Breast epithelium (tissue), 4 donors: ENCODE measurements around the gene BIRC5. TPM values are rescaled to one million over a fixed set of nuclear protein-coding genes. Genes with fewer than 3 reads are reported as not detected.

Source experiments
- DNase-seq, 2 donors: peaks; one replicate each; pipeline ENCODE4 v3.0.0-alpha.2; 2019; ENCODE audit warnings: low spot score in 2 of 2
- H3K27ac ChIP-seq, 2 donors: fragments of 200-600 bp; sonication (generic) in 1 of 2; one replicate each; pipeline ENCODE4 v1.5.1; 2016 to 2019; ENCODE audit warnings: mild to moderate bottlenecking in 1 of 2
- H3K27me3 ChIP-seq, 2 donors: fragments of 200-600 bp; sonication (generic) in 1 of 2; one replicate each; pipeline versions ENCODE4 v1.5.1 to v1.6.0; 2017 to 2019; ENCODE audit warnings: control low read depth in 1 of 2, mild to moderate bottlenecking in 1 of 2
- H3K36me3 ChIP-seq: fragments of 200-600 bp; one replicate; pipeline ENCODE4 v1.5.1; 2019
- H3K4me1 ChIP-seq, 2 donors: fragments of 200-600 bp; sonication (generic); one replicate each; pipeline ENCODE4 v1.5.1; 2016 to 2019; ENCODE audit warnings: control low read depth in 1 of 2
- H3K4me3 ChIP-seq, 3 donors: fragments of 200-600 bp; sonication (generic); 1 replicate in 2 of 3; 2 replicates in 1 of 3; pipeline ENCODE4 v1.5.1; 2016 to 2019; ENCODE audit warnings: mild to moderate bottlenecking in 3 of 3, moderate library complexity in 2 of 3
- H3K9me3 ChIP-seq, 2 donors: fragments of 200-600 bp; sonication (generic) in 1 of 2; one replicate each; pipeline ENCODE4 v1.5.1; 2016 to 2019; ENCODE audit warnings: control low read depth in 1 of 2
- POLR2A ChIP-seq: fragments of 450-650 bp; IDR thresholded peaks from one replicate; pipeline ENCODE4 v1.6.1; 2016; ENCODE audit warnings: antibody characterized with exemption, mild to moderate bottlenecking, moderate library complexity
- POLR2AphosphoS5 ChIP-seq, 3 donors: sonication (generic); formaldehyde crosslinking; IDR thresholded peaks; one replicate each; pipeline ENCODE4 v1.6.1; 2017; ENCODE audit warnings: antibody characterized with exemption in 3 of 3
- intact Hi-C: fragments of 100-400 bp; cut with DNase I; formaldehyde crosslinking; loops from one replicate; pipeline ENCODE4 v1.15.1; 2023; ENCODE audit warnings: low total_unique reads
- total RNA-seq, 3 donors: library from RNA; depleted of rRNA; stranded (reverse); fragments of >200 nt; gene quantifications; one replicate each; pipeline ENCODE4 v1.1.0, GENCODE V29; 2016
- TF ChIP-seq, protein P1 (sequence below), 3 donors: fragments of 450-650 bp; IDR thresholded peaks; one replicate each; pipeline ENCODE4 v1.5.1; 2016 to 2017; ENCODE audit warnings: antibody characterized with exemption in 3 of 3, mild to moderate bottlenecking in 3 of 3, moderate library complexity in 3 of 3

The BIRC5 gene
- total RNA-seq, 3 donors from 2014 or later: 0.29 to 1.9 (median 0.33) TPM

DNA sequence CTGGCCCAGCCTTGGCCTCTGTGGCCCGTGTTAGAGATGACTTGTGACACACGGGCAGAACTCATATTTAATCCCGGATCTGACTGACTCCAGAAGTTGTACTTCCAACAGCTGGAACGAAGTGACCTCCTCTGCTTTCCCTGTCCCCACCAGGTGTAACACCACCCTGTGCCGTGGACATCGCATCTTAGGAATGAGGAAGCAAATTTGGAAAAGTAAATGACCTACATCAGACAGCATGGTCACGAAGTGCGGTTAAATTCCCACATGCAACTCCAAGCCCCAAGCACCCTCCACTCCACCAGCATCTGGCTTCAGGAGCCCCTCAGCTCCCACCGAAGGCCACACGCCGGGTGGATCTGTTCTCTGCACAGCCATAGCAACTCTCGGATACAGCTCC is 30.1 kb upstream of the BIRC5 start:
- Histone ChIP-seq H3K27ac (peak overlapping the region; percentile 52 to 76), H3K27me3 (no peaks in the 10 kb centered on the region), H3K9me3 (no peaks in the 10 kb centered on the region), H3K4me1 (peaks cover 3 to 10% of the 10 kb centered on the region in 2 donors), H3K4me3 (no peak overlapping the region), H3K36me3 (no peaks in the 10 kb centered on the region)
- no peak for DNase-seq
- intact Hi-C loops: no loop called here
- TF ChIP-seq POLR2AphosphoS5 (IDR thresholded peaks at IDR 0.05): no peak
- TF ChIP-seq POLR2A: no peak
- TF ChIP-seq, protein P1, sequence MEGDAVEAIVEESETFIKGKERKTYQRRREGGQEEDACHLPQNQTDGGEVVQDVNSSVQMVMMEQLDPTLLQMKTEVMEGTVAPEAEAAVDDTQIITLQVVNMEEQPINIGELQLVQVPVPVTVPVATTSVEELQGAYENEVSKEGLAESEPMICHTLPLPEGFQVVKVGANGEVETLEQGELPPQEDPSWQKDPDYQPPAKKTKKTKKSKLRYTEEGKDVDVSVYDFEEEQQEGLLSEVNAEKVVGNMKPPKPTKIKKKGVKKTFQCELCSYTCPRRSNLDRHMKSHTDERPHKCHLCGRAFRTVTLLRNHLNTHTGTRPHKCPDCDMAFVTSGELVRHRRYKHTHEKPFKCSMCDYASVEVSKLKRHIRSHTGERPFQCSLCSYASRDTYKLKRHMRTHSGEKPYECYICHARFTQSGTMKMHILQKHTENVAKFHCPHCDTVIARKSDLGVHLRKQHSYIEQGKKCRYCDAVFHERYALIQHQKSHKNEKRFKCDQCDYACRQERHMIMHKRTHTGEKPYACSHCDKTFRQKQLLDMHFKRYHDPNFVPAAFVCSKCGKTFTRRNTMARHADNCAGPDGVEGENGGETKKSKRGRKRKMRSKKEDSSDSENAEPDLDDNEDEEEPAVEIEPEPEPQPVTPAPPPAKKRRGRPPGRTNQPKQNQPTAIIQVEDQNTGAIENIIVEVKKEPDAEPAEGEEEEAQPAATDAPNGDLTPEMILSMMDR (IDR thresholded peaks at IDR 0.05): no peak

- DNase-seq: peak in 1 of 2 donors; percentile 64
- H3K27me3 ChIP-seq: no peaks in the 10 kb centered on the region
- peak overlapping the region; percentile 52 to 76 for H3K27ac ChIP-seq
- TF ChIP-seq, protein P1 (IDR thresholded peaks at IDR 0.05): no peak
- TF ChIP-seq POLR2AphosphoS5 (IDR thresholded peaks at IDR 0.05): no peak
- no peak for TF ChIP-seq POLR2A
- no peak overlapping the region for H3K4me3 ChIP-seq
- no peaks in the 10 kb centered on the region for H3K36me3 ChIP-seq
- H3K4me1 ChIP-seq: peaks cover 3 to 10% of the 10 kb centered on the region in 2 donors
- no peaks in the 10 kb centered on the region for H3K9me3 ChIP-seq
- intact Hi-C loops: no loop called here
Measured at GRCh38 chr17:78184351-78184750, 29.7 kb upstream of the BIRC5 start.

DNA sequence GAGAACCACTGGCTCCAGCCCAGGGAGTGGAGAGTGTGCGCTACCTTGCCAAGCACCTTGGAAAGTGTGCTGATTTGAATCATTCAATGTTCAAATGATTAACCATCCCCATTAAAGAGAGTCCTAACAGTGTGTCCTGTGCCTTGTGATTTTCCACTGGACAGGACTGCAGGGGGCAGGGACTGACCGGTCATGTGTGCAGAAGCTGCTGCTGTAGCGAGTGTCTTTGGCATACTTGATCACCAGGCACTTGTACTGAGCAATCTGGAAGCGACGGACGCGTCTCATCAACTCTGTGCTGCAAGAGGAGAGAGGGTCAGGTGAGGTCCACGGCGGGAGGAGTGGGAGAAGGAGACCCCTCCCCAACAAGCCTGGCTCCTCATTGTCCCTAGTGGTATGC is 29.2 kb upstream of the BIRC5 start:
- peak overlapping the region; percentile 52 to 76 for H3K27ac ChIP-seq
- H3K27me3 ChIP-seq: no peaks in the 10 kb centered on the region
- H3K9me3 ChIP-seq: no peaks in the 10 kb centered on the region
- intact Hi-C loops: loop anchor here (5.0 kb wide), 1 partner anchor 1028 kb away; no protein-coding TSS in a partner anchor
- no peaks in the 10 kb centered on the region for H3K36me3 ChIP-seq
- H3K4me3 ChIP-seq: no peak overlapping the region
- peaks cover 3 to 10% of the 10 kb centered on the region in 2 donors for H3K4me1 ChIP-seq
- no peak for DNase-seq
- no peak for TF ChIP-seq POLR2AphosphoS5 (IDR thresholded peaks at IDR 0.05)
- TF ChIP-seq, protein P1 (IDR thresholded peaks at IDR 0.05): no peak
- no peak for TF ChIP-seq POLR2A

DNA sequence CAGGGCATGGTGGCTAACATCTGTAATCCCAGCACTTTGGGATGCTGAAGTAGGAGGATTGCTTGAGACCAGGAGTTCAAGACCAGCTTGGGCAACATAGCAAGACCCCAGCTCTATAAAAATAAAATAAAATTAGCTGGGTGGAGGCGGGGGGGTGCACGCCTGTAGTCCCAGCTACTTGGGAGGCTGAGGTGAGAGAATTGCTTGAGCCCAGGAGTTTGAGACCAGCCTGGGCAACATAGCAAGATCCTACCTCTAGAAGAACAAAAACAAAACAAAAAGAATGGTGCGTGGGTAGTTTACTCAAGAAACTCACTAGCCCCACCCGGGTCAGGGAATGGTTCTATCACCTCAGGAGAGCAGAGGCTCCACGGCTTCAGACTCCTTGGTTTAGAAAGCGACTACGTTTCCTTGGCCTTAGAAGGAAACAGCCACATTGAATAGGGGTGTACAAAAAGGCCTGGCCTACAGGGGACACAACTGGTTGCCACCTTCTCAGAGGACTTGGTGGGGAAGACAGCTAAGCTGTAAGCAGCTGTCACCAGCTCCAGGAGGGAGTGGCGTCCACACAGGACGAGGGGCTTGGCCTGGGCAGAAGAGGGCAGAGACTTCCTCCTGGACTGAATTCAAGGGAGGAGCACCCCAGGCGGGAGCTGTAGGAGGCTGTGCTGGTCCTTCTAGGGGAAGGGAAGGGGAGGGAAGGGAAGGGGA is 27.9 kb upstream of the BIRC5 start:
- no peaks in the 10 kb centered on the region for H3K27me3 ChIP-seq
- H3K27ac ChIP-seq: peak overlapping the region; percentile 76 to 81
- H3K9me3 ChIP-seq: no peaks in the 10 kb centered on the region
- no peak for DNase-seq
- TF ChIP-seq POLR2AphosphoS5 (IDR thresholded peaks at IDR 0.05): no peak
- TF ChIP-seq POLR2A: no peak
- TF ChIP-seq, protein P1 (IDR thresholded peaks at IDR 0.05): no peak
- peak overlapping the region; percentile 46 to 71 (median 49) for H3K4me3 ChIP-seq
- no peaks in the 10 kb centered on the region for H3K36me3 ChIP-seq
- intact Hi-C loops: loop anchor here (5.0 kb wide), 1 partner anchor 1029 kb away; no protein-coding TSS in a partner anchor
- peaks cover 3 to 10% of the 10 kb centered on the region in 2 donors for H3K4me1 ChIP-seq
